Choroid plexus epithelial cell (primary cell): Measurements from ENCODE around the gene LRRTM3.

Experiments
- DNase-seq: peaks from one replicate; pipeline ENCODE4 v3.0.0-alpha.2; 2010; ENCODE audit warnings: low read depth
- H3K4me3 ChIP-seq: 2 replicates; pipeline ENCODE4 v1.5.1; 2011; ENCODE audit warnings: low read depth, mild to moderate bottlenecking, control low read depth, low read length, moderate library complexity
- TF ChIP-seq, protein P1 (sequence below): conservative IDR thresholded peaks from 2 replicates; pipeline ENCODE4 v1.5.1; 2011; ENCODE audit warnings: low read depth, mild to moderate bottlenecking, control low read depth, inconsistent platforms, low read length, moderate library complexity

LRRTM3 gene

DNA sequence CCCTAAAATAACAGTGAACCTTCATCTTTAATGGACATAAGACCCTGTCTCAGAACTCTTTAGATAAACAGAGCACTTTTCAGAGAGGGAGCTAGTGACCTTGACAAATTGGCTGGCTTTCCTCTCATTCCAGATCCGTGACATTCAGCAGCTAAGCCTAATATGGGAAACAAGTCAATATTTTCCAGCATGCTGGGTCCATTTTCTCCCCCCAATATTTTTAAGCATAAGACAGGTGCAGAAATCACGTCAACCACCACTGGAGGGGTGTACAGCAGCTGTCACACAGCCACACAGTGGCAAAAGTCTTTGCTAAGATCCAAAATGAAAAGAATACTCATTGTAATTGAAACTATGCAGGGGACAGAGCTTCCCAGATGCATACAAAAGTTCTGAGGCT is 26.1 kb downstream of the LRRTM3 start:
- no peak overlapping the region for H3K4me3 ChIP-seq
- TF ChIP-seq, protein P1, sequence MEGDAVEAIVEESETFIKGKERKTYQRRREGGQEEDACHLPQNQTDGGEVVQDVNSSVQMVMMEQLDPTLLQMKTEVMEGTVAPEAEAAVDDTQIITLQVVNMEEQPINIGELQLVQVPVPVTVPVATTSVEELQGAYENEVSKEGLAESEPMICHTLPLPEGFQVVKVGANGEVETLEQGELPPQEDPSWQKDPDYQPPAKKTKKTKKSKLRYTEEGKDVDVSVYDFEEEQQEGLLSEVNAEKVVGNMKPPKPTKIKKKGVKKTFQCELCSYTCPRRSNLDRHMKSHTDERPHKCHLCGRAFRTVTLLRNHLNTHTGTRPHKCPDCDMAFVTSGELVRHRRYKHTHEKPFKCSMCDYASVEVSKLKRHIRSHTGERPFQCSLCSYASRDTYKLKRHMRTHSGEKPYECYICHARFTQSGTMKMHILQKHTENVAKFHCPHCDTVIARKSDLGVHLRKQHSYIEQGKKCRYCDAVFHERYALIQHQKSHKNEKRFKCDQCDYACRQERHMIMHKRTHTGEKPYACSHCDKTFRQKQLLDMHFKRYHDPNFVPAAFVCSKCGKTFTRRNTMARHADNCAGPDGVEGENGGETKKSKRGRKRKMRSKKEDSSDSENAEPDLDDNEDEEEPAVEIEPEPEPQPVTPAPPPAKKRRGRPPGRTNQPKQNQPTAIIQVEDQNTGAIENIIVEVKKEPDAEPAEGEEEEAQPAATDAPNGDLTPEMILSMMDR: no peak
- no peak for DNase-seq

DNA sequence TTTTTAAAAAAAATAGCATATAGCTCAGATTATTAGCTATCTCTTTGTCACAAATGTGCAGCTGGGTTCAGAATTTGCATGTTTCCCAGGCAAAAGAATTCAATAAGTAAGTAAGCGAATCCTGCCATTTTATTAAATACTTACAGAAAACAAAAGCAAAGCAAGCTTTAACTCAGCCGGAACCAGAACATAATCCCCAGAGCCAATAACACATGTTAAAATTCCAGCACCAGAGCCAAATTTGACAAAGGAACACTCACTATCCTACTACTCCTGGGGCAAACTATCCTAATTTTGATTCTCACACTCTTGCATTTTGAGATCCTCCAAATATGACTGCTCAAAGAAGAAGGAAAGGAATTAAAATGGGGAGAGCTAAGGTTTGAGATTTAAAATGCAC is 32.6 kb downstream of the LRRTM3 start:
- no peak overlapping the region for H3K4me3 ChIP-seq
- no peak for DNase-seq
- TF ChIP-seq, protein P1: no peak

DNA sequence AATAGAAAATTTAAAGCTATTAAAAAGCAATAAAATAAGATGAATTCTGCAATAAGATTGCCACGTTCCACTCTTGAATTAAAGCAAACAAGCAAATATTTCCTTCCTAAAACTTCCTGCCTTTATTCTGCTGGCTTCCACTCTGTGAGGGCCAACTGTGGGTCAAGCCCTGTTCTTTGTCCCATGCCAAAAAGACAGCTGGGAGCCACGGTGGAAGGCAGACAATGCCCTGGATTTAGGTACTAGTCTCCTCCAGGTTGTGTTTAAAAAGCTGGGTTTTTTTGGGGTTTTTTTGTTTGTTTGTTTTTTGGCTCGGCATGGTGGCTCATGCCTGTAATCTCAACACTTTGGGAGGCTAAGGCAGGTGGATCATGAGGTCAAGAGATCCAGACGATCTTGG is 39.1 kb downstream of the LRRTM3 start:
- H3K4me3 ChIP-seq: no peak overlapping the region
- DNase-seq: no peak
- TF ChIP-seq, protein P1: no peak

DNA sequence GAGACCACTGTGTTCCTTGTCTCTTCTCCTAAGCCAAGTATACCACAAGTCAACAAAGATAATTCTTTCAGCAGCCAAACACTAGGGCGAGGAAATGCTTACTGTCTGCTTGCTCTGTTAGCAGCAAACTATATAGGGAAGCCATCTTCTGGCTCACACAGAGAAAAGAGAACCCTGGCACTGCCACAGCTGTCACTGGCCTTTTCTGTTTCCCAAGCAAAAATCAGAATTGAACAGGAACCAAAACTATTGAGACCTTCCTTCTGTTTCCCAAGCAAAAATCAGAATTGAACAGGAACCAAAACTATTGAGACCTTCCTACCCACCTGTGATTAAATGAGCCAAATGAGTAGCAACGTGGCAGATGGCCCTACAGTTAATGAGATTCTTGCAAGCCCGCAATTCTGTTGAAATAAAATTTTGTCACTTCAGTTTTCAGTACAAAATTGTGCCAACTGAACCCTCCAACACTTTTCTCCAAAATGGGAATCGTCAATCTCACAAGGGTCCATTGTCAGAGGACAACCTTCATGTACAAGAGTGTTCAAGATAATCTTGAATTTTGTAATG is 54.5 kb downstream of the LRRTM3 start:
- no peak overlapping the region for H3K4me3 ChIP-seq
- DNase-seq: no peak
- TF ChIP-seq, protein P1: no peak

DNA sequence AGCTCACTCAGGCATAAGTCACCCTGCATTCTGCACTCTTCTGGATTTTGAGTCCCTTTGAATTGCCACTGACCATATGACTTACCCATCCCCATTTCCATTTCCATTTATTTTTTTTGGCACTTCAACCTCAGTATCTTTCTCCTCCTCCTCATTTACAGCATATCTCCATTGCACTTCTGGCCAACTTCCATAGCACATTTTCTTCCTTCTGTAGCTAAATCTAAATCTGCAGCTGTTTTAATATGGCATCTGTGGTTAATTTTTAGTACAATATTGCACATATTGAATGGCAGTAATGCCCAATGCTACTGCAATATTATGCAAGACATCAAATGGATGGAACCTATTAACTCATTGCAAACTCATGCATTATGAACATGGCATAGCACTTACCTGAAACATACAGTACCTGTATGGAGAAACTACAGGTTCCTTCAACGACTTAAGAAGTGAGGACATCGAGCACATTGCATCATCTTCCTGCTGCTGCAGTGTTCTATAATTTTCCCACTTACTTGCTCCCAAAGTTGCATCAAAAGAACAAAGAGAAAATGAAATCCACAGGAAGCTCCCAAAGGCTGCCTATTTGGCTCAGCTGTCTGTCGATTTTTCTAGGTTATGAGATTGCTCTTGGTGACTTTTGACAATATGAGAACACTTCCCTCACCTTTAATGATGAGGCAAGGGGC is 55.7 kb downstream of the LRRTM3 start:
- H3K4me3 ChIP-seq: no peak overlapping the region
- no peak for DNase-seq
- TF ChIP-seq, protein P1: no peak

DNA sequence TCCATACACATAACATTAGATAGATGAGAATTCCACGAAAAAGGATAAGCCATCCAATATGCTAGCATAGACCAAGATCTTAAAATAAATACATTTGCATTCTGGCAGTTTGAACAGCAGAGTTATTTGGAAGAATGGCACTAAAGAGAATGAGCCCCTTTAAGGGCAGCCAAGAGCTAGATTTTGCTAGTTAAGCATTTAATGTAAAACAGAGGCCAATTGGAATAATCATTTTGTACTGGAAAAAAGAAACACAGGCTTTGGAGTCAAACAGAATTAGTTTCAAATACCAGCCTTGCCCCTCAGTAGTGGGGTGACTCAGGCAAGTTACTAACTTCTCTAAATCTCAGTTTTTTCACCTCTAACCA is 56.2 kb downstream of the LRRTM3 start:
- no peak for DNase-seq
- TF ChIP-seq, protein P1: no peak
- H3K4me3 ChIP-seq: no peak overlapping the region

DNA sequence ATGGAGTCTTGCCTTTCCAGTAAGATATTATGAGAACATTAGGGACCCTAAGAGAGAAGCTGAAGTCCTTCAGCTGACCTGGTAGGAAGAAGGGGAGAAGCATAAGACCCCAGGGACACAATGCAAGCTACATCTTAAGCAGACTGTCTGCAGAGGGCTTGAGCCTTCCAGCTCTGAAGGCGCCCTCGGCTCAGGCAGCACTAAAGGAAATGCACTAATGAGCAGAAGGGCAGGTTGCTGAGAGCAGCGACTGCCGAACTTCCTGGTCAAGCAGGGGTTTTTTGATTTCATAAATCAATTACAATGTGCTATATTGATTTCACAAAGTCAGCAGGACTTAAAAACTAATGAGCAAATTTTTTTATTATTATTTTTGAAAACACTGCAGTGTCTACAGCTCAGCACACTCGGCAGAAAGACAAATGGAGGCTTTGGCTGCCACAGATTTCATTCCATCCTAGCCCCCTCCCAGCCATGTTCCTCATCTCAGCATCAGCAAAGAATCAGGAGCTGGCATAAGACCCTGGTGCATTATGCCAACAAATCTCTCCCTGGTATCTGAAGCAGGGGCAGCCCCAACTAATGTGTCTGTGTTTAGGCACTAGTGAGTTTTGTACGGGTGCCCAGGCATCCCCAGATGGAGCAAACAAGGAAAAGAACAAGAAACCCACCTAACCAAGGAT is 57.1 kb downstream of the LRRTM3 start:
- no peak overlapping the region for H3K4me3 ChIP-seq
- TF ChIP-seq, protein P1: no peak
- DNase-seq: no peak
